Lung (tissue), 12 donors: ENCODE results near the gene ACTC1. TPM values are rescaled to one million over a fixed set of nuclear protein-coding genes. Genes with fewer than 3 reads are reported as not detected.
A peak's percentile ranks its signal among the peaks of the same experiment; 100 is the strongest.

ENCODE experiments used
- ATAC-seq: fragments of 200-7000 bp; cut with Tn5 transposase; one replicate; pipeline ENCODE4 v1.9.1; 2020; ENCODE audit warnings: moderate number of reproducible peaks; ENCODE audit not compliant: insufficient read depth, low FRiP score
- DNase-seq, 3 donors: peaks; one replicate each; pipeline ENCODE4 v3.0.0-alpha.2; 2013 to 2017
- H3K27ac ChIP-seq, 2 donors: one replicate each; pipeline ENCODE4 v1.5.1; 2013; ENCODE audit warnings: mild to moderate bottlenecking in 2 of 2, moderate library complexity in 2 of 2, control low read depth in 1 of 2, inconsistent platforms in 1 of 2, low read depth in 1 of 2, low read length in 1 of 2
- H3K27me3 ChIP-seq, 3 donors: one replicate each; pipeline ENCODE4 v1.5.1; 2013; ENCODE audit warnings: low read length in 2 of 3; ENCODE audit not compliant: control insufficient read depth in 3 of 3, insufficient read depth in 3 of 3
- H3K36me3 ChIP-seq, 4 donors: one replicate each; pipeline ENCODE4 v1.5.1; 2013; ENCODE audit warnings: low read length in 4 of 4, mild to moderate bottlenecking in 1 of 4, moderate library complexity in 1 of 4; ENCODE audit not compliant: control insufficient read depth in 4 of 4, insufficient read depth in 4 of 4
- H3K4me1 ChIP-seq, 5 donors: one replicate each; pipeline ENCODE4 v1.5.1; 2013; ENCODE audit warnings: low read length in 5 of 5, mild to moderate bottlenecking in 2 of 5, moderate library complexity in 1 of 5; ENCODE audit not compliant: control insufficient read depth in 5 of 5, insufficient read depth in 5 of 5
- H3K4me3 ChIP-seq: one replicate; pipeline ENCODE4 v1.5.1; 2013; ENCODE audit warnings: mild to moderate bottlenecking, control low read depth, moderate library complexity
- H3K9ac ChIP-seq, 2 donors: one replicate each; pipeline ENCODE4 v1.5.1; 2013; ENCODE audit warnings: low read length in 2 of 2, control low read depth in 1 of 2; ENCODE audit not compliant: insufficient read depth in 1 of 2
- H3K9me3 ChIP-seq, 4 donors: one replicate each; pipeline ENCODE4 v1.5.1; 2013; ENCODE audit warnings: low read length in 3 of 4, mild to moderate bottlenecking in 1 of 4, moderate library complexity in 1 of 4; ENCODE audit not compliant: control insufficient read depth in 4 of 4, insufficient read depth in 3 of 4
- CTCF ChIP-seq: IDR thresholded peaks from 2 replicates; pipeline ENCODE4 v1.5.1; 2012; ENCODE audit warnings: mild to moderate bottlenecking; ENCODE audit errors: control extremely low read depth, extremely low read depth
- WGBS, 2 donors: extraction: QIAGEN DNeasy Blood & Tissue Kit; methylation state at CpG; one replicate each; pipeline ENCODE4 v1.1.7; 2013; 5-methylcytosine and 5-hydroxymethylcytosine counted together
- polyA plus RNA-seq, 2 donors: library from polyadenylated mRNA; stranded (reverse); fragments of 200-250 nt; gene quantifications; one replicate each; pipeline ENCODE4 v1.2.1, GENCODE V29; 2013
- total RNA-seq, 2 donors: library from RNA; depleted of rRNA in 1 of 2; stranded (reverse); fragments of >200 nt in 1 of 2; gene quantifications; one replicate each; pipeline ENCODE4 v1.2.1, GENCODE V29; 2014 to 2021
- donor health status: control.
- donor health status: control.
- donor health status: Bipolar disorder and iron deficiency.
- donor health status: healthy.
- donor health status: DM: yes; HTN: yes; CAD: no.

Gene ACTC1
- total and polyA plus RNA-seq, 4 donors: 0.13 to 13.0 (median 1.8) TPM

GRCh38 chr15:34793901-34794300 lies 1.4 kb downstream of the ACTC1 start:
- H3K4me3 ChIP-seq: no peak overlapping the region
- H3K27ac ChIP-seq: peak overlapping the region in 1 of 2 donors; percentile 91
- H3K4me1 ChIP-seq: peaks cover 0 to 16% (median 0%) of the 10 kb centered on the region in 5 donors
- TF ChIP-seq CTCF: no peak
- ATAC-seq (no peak), DNase-seq (no peak)
- WGBS, 2 donors: 35 to 37% methylated on average over 2 of the region's 2 CpGs
- peaks cover 4 to 22% (median 9%) of the 10 kb centered on the region in 3 donors for H3K27me3 ChIP-seq
- H3K9ac ChIP-seq: no peak overlapping the region
- H3K9me3 ChIP-seq: peaks cover 0 to 5% (median 0%) of the 10 kb centered on the region in 4 donors
- H3K36me3 ChIP-seq: no peaks in the 10 kb centered on the region

- no peak overlapping the region for H3K4me3 ChIP-seq
- H3K9ac ChIP-seq: no peak overlapping the region
- WGBS, 2 donors: 88 to 91% methylated on average over 9 of the region's 9 CpGs
- peak overlapping the region in 1 of 2 donors; percentile 71 for H3K27ac ChIP-seq
- peaks cover 4 to 22% (median 9%) of the 10 kb centered on the region in 3 donors for H3K27me3 ChIP-seq
- ATAC-seq (no peak), DNase-seq (no peak)
- H3K9me3 ChIP-seq: peaks cover 0 to 5% (median 0%) of the 10 kb centered on the region in 4 donors
- H3K4me1 ChIP-seq: peaks cover 0 to 14% (median 0%) of the 10 kb centered on the region in 5 donors
- H3K36me3 ChIP-seq: no peaks in the 10 kb centered on the region
- TF ChIP-seq CTCF: no peak
Observed at GRCh38 chr15:34793071-34793470, 2.3 kb downstream of the ACTC1 start.

- Histone ChIP-seq H3K27me3 (peaks cover 4 to 22% (median 9%) of the 10 kb centered on the region in 3 donors), H3K9ac (no peak overlapping the region), H3K27ac (no peak overlapping the region), H3K36me3 (no peaks in the 10 kb centered on the region), H3K4me1 (peaks cover 0 to 4% (median 0%) of the 10 kb centered on the region in 5 donors), H3K9me3 (peaks cover 0 to 5% (median 0%) of the 10 kb centered on the region in 4 donors), H3K4me3 (no peak overlapping the region)
- no peak for TF ChIP-seq CTCF
- DNase-seq: no peak
- WGBS, 2 donors: 77 to 79% methylated on average over 3 of the region's 3 CpGs
- no peak for ATAC-seq
Observed at GRCh38 chr15:34791701-34792100, 3.6 kb downstream of the ACTC1 start.

- Histone ChIP-seq H3K9me3 (peaks cover 0 to 4% (median 0%) of the 10 kb centered on the region in 4 donors), H3K4me3 (no peak overlapping the region), H3K4me1 (no peaks in the 10 kb centered on the region), H3K27me3 (peaks cover 0 to 22% (median 9%) of the 10 kb centered on the region in 3 donors), H3K36me3 (no peaks in the 10 kb centered on the region), H3K27ac (no peak overlapping the region), H3K9ac (no peak overlapping the region)
- ATAC-seq (no peak), DNase-seq (no peak)
- TF ChIP-seq CTCF: no peak
- WGBS, 2 donors: 72 to 83% methylated on average over 6 of the region's 6 CpGs
Observed at GRCh38 chr15:34790121-34790520, 5.2 kb downstream of the ACTC1 start.
